AG10803 (cell line): ENCODE results near the gene TBX4.

Source experiments
- DNase-seq: peaks from one replicate; pipeline ENCODE4 v3.0.0; 2010; ENCODE audit warnings: low read depth
- H3K4me3 ChIP-seq: 2 replicates; pipeline ENCODE4 v1.5.1; 2011; ENCODE audit warnings: mild to moderate bottlenecking, low read length, control low read depth
- TF ChIP-seq, protein P1 (sequence below): conservative IDR thresholded peaks from 2 replicates; pipeline ENCODE4 v1.5.1; 2011; ENCODE audit warnings: mild to moderate bottlenecking, low read length, control low read depth, inconsistent platforms

TBX4 gene

DNA sequence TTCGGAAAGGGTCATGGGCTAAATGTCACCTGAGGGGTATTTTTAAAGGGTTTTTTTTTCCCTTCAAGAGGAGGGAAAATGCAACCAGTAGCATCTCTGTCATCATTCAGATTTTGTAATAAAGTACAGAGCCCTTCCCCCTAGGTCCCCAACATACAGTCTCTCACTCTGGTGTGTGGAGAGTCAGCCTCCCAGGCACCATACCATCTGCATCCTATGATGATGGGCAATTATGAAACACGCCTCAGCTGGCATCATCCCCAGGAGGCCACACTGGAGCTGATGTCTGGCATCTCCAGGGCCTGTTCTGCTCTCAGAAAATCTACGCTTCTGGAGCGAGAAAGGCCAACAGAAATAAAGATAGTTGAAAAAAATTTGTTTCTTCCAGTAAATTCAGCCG, 32.0 kb downstream of the TBX4 start:
- no peak overlapping the region for H3K4me3 ChIP-seq
- TF ChIP-seq, protein P1, sequence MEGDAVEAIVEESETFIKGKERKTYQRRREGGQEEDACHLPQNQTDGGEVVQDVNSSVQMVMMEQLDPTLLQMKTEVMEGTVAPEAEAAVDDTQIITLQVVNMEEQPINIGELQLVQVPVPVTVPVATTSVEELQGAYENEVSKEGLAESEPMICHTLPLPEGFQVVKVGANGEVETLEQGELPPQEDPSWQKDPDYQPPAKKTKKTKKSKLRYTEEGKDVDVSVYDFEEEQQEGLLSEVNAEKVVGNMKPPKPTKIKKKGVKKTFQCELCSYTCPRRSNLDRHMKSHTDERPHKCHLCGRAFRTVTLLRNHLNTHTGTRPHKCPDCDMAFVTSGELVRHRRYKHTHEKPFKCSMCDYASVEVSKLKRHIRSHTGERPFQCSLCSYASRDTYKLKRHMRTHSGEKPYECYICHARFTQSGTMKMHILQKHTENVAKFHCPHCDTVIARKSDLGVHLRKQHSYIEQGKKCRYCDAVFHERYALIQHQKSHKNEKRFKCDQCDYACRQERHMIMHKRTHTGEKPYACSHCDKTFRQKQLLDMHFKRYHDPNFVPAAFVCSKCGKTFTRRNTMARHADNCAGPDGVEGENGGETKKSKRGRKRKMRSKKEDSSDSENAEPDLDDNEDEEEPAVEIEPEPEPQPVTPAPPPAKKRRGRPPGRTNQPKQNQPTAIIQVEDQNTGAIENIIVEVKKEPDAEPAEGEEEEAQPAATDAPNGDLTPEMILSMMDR: no peak
- DNase-seq: peak; percentile 17

DNA sequence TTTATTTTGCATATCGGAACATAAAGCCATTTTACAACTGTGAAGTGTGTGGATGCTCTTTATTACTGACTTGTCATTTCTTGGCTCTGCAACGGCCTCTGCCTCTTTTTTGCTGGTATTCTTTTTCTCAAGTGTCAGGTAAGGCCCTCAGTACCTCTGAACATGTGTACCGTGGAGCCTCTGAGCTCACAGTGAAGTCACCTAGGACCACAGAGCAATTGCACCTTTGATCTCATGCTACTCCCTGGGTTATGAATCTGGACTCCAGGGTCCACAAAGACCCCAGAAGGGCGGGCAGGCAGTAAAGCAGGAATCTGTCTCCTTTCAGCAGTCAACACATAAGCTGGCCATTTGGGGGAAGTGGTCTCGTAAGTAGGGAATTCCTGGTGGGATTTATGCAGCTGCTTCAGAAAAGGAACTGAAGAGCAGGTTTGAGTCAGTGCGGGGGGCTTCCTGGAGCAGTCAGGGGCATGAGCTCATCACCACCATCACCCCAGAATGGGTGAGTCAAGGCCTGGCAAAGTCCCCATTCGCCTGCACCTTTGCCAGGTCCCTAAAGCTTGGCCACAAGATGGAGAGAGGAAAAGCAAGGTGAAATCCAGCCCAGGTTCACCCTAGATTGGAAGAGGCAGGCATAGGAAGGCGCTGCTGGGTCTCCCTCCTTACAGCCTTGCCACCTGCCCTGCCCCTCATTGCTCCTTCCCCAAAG, 33.0 kb downstream of the TBX4 start:
- DNase-seq: no peak
- TF ChIP-seq, protein P1: no peak
- H3K4me3 ChIP-seq: no peak overlapping the region

DNA sequence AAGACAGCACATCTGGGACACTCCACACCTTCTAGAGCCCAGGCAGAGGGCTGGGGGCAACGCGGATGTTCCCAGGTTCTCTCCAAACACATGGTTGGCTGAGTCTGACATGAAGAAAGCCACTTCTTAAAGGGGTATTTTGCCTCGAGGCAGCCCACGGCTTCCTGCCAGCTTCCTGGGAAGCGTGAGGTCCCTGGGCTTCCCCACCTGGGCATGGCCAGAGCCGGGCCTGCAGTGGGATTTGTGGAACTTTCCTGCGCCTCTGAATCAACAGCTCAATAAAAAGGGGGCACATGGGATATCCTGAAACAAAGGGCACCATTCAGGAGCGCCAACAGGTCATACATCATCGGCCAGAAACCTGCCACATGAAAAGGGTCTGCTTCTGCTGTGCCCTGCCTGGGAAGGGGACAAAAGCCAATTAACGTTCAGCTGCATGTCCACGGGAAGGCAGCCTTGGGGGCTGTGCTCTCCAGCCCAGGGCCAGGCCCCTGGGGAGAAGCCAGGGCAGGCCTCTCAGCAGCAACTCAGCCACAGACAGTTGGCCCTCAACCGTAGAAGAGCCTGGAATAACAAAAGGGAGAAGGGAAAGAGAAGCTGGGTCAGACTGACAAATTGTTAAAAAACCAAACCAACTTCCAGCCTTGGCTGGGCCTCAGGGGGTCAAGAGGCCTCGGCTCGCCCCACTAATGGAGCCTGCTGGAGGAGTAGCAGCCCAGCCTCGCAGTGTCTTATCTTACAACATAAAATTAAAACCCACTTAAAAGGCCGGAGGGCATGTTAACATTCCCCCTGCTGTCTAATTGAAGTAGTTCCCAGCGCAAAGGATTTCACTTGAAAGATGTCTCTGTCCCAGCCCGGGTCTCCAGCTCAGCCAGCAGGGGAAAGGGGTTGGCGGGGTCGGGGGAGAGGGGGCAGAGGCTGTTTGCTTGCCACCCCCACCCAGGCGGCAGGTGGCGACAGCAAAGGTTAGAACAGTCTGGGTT, 34.2 kb downstream of the TBX4 start:
- DNase-seq: no peak
- H3K4me3 ChIP-seq: no peak overlapping the region
- TF ChIP-seq, protein P1: no peak

DNA sequence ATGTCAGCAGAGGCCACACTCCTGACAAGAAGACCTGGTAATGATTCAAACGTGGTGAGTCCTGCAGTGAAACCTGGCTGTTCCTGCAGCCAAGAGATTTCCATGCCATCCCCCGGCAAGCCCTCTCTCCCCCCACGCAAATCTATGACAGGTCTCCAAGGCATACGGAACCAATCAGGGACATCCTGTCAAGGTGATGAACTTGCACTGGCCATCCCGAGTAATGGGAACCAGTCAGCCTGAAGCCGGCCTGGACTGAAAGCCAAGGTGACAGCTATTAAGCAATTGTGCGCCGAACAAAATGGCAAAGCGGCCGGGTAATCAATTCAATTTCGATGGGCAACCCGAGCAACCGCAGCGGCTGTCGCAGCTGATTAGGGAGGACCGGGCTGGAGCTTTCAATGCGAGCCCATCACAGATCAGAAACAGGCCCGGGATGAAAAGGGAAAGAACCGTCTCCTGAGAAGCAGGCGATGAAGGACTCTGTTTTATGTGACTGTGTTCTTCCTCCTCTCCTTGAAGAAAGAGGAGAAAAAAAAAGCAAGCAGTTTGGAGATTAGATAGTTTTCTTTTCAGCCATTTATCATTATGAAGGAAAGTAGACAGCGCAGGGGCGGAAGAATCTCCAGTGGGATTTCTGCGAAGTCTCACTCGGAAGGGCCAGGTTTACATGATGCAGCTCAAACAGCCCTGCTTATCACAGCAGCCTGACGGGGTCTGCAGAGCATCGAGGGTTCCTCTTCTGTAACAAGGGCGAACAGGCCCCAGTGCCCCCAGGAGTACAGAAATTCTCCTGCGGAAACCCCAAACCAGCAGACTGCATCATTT, 35.2 kb downstream of the TBX4 start:
- TF ChIP-seq, protein P1: no peak
- H3K4me3 ChIP-seq: no peak overlapping the region
- DNase-seq: no peak

DNA sequence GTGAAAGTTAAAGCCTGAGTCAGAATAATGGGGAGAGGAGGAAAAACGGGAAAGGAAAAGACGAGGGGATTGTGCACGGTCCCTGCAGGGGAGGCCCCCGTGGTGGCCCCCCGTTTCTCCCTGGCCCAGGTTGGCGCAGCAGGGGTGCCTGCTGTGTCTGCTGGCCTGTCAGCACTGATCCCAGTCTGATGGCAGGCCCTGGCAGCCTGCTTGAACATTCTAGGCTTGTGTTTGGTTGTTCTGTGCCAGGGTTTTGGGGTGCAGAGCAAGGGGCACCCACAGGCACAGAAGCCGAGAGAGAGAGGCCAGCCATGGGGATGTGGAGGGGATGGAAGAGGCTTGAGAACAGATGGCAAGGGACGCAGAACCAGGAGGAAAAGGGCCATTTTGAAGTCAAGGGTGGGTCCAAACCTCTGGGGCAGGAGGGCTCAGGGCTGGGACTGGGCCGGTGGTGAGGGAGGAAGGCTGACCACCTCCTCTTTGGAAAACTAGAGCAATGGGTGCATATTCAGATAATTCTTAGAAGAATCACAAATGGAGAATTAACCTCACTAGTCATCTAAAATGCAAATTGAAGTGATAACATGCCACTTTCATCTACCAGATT, 35.9 kb downstream of the TBX4 start:
- TF ChIP-seq, protein P1: no peak
- no peak overlapping the region for H3K4me3 ChIP-seq
- no peak for DNase-seq

DNA sequence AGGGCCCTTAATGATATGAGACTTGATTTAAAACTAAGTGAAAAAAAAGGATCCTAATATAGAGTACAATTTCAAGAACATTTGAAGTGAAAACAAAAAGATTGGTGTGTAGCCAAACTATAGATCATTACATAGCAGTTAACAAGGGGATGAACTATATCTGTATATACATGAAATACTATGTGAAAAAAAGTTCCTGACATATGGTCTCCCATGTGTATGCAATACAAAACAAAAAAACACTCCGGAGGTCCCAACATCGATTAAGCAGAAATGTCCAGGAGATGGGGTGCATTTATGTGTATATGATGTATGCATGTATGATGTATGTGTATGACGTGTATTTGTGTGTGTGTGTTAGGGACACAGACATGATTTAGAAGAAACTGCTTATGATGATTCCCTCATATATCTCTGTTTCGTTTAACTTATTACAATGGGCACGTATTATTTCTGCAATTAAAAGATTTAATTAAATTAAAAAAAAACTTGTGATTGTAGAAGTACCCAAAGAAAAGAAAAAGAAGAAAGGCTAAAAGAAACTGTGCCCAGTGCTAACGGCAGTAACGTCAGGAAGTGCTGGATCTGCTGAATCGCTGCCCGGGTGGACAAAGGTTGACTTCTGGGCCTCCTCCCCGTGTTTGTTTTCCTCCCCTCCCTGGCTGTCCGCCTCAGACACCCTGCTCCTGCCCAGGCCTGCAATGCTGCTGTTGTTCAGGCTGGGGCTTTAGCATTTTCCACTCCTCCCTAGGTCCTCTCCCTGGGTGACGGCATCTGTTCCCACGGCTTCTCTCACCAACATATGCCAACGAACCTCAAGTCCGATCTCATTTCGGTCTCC, 36.9 kb downstream of the TBX4 start:
- TF ChIP-seq, protein P1: no peak
- no peak for DNase-seq

More for the DNA sequence above, 36.9 kb downstream of the TBX4 start:
- no peak overlapping the region for H3K4me3 ChIP-seq
